K562 (cell line): ENCODE measurements around the gene RPUSD2. TPM values are rescaled to one million over a fixed set of nuclear protein-coding genes. Genes with fewer than 3 reads are reported as not detected.

ENCODE experiments used
- BRCA1 ChIP-seq, 2 experiments: fragments of 450-650 bp in 1 of 2; sonication (generic) in 1 of 2; formaldehyde crosslinking in 1 of 2; IDR thresholded peaks; 2 replicates each; pipeline versions ENCODE4 v1.5.0 to v1.6.1; 2017 to 2020; ENCODE audit warnings: mild to moderate bottlenecking in 1 of 2, missing genetic modification reagents in 1 of 2
- E2F6 ChIP-seq, 2 experiments: IDR thresholded peaks; 2 replicates each; pipeline ENCODE4 v1.6.1; 2011; ENCODE audit warnings: borderline replicate concordance in 1 of 2, control low read depth in 1 of 2, low read depth in 1 of 2, low read length in 1 of 2, mild to moderate bottlenecking in 1 of 2, mixed read lengths in 1 of 2, moderate library complexity in 1 of 2; ENCODE audit not compliant: insufficient read depth in 1 of 2, insufficient read length in 1 of 2, poor library complexity in 1 of 2, severe bottlenecking in 1 of 2; ENCODE audit errors: extremely low read depth in 1 of 2
- MYC ChIP-seq, 2 experiments: fragments of 250-450 bp in 1 of 2; sonication (Bioruptor Pico) in 1 of 2; IDR thresholded peaks; 2 replicates each; pipeline versions ENCODE4 v1.5.1 to v1.6.1; 2012 to 2021; ENCODE audit warnings: low read depth in 2 of 2, borderline replicate concordance in 1 of 2, improper control_type of control experiment in 1 of 2, low read length in 1 of 2, mild to moderate bottlenecking in 1 of 2, moderate library complexity in 1 of 2
- NFXL1 ChIP-seq: fragments of 450-650 bp; formaldehyde crosslinking; IDR thresholded peaks from 2 replicates; pipeline ENCODE4 v1.4.0; 2021; ENCODE audit warnings: mild to moderate bottlenecking
- POLR2B ChIP-seq: fragments of 450-650 bp; IDR thresholded peaks from 2 replicates; pipeline ENCODE4 v1.6.1; 2018; ENCODE audit warnings: low read depth; ENCODE audit not compliant: partially characterized antibody
- PRDM10 ChIP-seq: fragments of 450-650 bp; IDR thresholded peaks from 2 replicates; pipeline ENCODE4 v1.6.1; 2018; ENCODE audit not compliant: partially characterized antibody
- RBFOX2 ChIP-seq: fragments of 200-400 bp; formaldehyde crosslinking; IDR thresholded peaks from 2 replicates; pipeline ENCODE4 v1.6.1; 2017; ENCODE audit warnings: low read depth, mild to moderate bottlenecking, low read length, moderate library complexity
- ZNF696 ChIP-seq: fragments of 250-450 bp; sonication (Bioruptor Pico); conservative IDR thresholded peaks from 2 replicates; pipeline ENCODE4 v1.4.0; 2020; ENCODE audit warnings: mild to moderate bottlenecking, moderate library complexity
- ZNF780A ChIP-seq: fragments of 250-450 bp; sonication (Bioruptor Pico); IDR thresholded peaks from 2 replicates; pipeline ENCODE4 v1.5.0; 2021; ENCODE audit warnings: mild to moderate bottlenecking
- polyA plus RNA-seq, 8 experiments: library from polyadenylated mRNA; depleted of rRNA in 4 of 8; stranded (reverse) in 5 of 8; unstranded in 3 of 8; fragments of >200 nt; fragmentation: Nextera tagmentation in 2 of 8; fragmentation: Illumina TruSeq in 1 of 8; extraction: Ambion mirVana in 2 of 8; extraction: Trizol in 1 of 8; gene quantifications; 2 replicates each; pipeline versions ENCODE4 v1.2.1 to v1.2.3, GENCODE V29; 2011 to 2014; ENCODE audit warnings: inconsistent platforms in 1 of 8, missing spikeins in 1 of 8
- total RNA-seq, 7 experiments: library from RNA; depleted of rRNA in 6 of 7; stranded (reverse); fragments of >200 nt in 6 of 7; fragmentation: Illumina TruSeq in 2 of 7; extraction: Trizol in 2 of 7; gene quantifications; 2 replicates each; pipeline versions ENCODE4 v1.2.1 to v1.2.3, GENCODE V29; 2011 to 2021; ENCODE audit warnings: low replicate concordance in 1 of 7
- TF ChIP-seq, protein P1 (sequence below): fragments of 200-800 bp; sonication (Bioruptor generic); IDR thresholded peaks from 2 replicates; pipeline ENCODE4 v1.6.1; 2017; ENCODE audit warnings: missing genetic modification characterization, missing compliant biosample characterization
- TF ChIP-seq, protein P2 (sequence below): fragments of 450-650 bp; IDR thresholded peaks from 2 replicates; pipeline ENCODE4 v1.6.1; 2017; ENCODE audit warnings: antibody characterized with exemption

The RPUSD2 gene
- total and polyA plus RNA-seq, 9 of the 15 experiments (the other 6 are each of a cell fraction or from before 2014, with no cell fraction given): 3.7 to 30.2 (median 14.3) TPM

DNA sequence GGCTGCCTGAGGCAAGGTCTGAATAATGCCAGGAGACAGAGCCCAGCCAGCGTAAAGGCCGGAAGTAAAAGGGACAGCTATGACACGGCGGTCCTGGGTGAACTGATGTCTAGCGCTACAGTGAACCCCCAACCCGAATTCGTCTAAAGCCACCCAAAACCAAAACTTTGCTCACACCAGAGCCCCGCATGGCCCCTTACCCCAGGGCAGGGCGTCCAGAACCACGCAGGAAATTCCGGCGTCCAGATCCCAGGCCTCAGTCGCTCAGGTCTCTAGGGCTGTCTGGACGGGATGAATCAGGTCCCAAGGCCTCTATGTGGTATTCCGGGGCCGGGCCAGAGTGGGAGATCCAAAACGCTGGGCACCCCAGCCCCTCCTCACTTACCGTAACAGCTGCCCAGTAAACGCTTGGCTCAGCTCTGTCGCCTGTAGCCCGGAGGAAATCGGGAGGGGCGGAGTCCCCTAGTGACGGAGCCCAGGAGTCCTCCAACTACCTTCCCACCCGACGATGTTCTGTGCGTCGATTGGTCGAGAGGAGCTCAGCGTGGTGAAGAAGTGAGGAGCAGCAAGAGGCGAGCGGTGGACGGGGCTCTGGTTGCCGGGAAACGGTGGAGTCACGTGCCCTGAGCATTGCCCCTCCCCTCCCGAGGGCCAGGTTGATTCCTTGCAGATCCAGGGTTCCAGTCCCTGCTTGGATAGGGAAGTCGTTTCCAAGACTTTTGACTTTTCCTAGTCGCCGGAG is 4.3 kb upstream of the RPUSD2 start, which contains the start of gene CCDC32 (continued):
- peak; percentile 17 for TF ChIP-seq PRDM10
- peak; percentile 90 for TF ChIP-seq RBFOX2
- TF ChIP-seq NFXL1 (CRISPR knock-in tag): no peak
- TF ChIP-seq E2F6 (IDR thresholded peaks at IDR 0.05; ENCODE audit: borderline replicate concordance in 1 of 2, extremely low read depth in 1 of 2, insufficient read depth in 1 of 2, insufficient read length in 1 of 2, low read depth in 1 of 2, low read length in 1 of 2, poor library complexity in 1 of 2, severe bottlenecking in 1 of 2): peak; percentile 86 to 87
- TF ChIP-seq POLR2B: peak; percentile 79
- TF ChIP-seq BRCA1 (IDR thresholded peaks at IDR 0.05): no peak
- no peak for TF ChIP-seq BRCA1 (CRISPR knock-in tag; IDR thresholded peaks at IDR 0.05)
- TF ChIP-seq, protein P1, sequence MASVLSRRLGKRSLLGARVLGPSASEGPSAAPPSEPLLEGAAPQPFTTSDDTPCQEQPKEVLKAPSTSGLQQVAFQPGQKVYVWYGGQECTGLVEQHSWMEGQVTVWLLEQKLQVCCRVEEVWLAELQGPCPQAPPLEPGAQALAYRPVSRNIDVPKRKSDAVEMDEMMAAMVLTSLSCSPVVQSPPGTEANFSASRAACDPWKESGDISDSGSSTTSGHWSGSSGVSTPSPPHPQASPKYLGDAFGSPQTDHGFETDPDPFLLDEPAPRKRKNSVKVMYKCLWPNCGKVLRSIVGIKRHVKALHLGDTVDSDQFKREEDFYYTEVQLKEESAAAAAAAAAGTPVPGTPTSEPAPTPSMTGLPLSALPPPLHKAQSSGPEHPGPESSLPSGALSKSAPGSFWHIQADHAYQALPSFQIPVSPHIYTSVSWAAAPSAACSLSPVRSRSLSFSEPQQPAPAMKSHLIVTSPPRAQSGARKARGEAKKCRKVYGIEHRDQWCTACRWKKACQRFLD (CRISPR knock-in tag): no peak
- no peak for TF ChIP-seq ZNF780A
- TF ChIP-seq, protein P2, sequence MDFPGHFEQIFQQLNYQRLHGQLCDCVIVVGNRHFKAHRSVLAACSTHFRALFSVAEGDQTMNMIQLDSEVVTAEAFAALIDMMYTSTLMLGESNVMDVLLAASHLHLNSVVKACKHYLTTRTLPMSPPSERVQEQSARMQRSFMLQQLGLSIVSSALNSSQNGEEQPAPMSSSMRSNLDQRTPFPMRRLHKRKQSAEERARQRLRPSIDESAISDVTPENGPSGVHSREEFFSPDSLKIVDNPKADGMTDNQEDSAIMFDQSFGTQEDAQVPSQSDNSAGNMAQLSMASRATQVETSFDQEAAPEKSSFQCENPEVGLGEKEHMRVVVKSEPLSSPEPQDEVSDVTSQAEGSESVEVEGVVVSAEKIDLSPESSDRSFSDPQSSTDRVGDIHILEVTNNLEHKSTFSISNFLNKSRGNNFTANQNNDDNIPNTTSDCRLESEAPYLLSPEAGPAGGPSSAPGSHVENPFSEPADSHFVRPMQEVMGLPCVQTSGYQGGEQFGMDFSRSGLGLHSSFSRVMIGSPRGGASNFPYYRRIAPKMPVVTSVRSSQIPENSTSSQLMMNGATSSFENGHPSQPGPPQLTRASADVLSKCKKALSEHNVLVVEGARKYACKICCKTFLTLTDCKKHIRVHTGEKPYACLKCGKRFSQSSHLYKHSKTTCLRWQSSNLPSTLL: no peak
- no peak for TF ChIP-seq ZNF696 (CRISPR knock-in tag)
- TF ChIP-seq MYC (IDR thresholded peaks at IDR 0.05; ENCODE audit: low read depth, low read length): no peak
- TF ChIP-seq MYC (CRISPR knock-in tag; IDR thresholded peaks at IDR 0.05; ENCODE audit: borderline replicate concordance, low read depth): peak; percentile 52; the same call in 1 of the 2 replicates
